ENCODE data around the gene TMEM144. TPM values are rescaled to one million over a fixed set of nuclear protein-coding genes. Genes with fewer than 3 reads are reported as not detected.
"Not testable (repeated sequence)": the region's sequence is repeated elsewhere in the genome, so short reads cannot be mapped to it uniquely, and the experiment has no call there.

The TMEM144 gene
- polyA plus RNA-seq, 3 donors from 2014 or later: 0.36 TPM; not detected in 1

- DNase-seq: no peak
- H3K27me3 Mint-ChIP-seq (ENCODE audit: low read depth in 3 of 3): no peaks in the 10 kb centered on the region
- H3K9me3 Mint-ChIP-seq: peaks cover 0 to 9% (median 0%) of the 10 kb centered on the region in 6 donors
- no peaks in the 10 kb centered on the region for H3K36me3 Mint-ChIP-seq
- no peak overlapping the region for H3K27ac Mint-ChIP-seq
- H3K4me1 Mint-ChIP-seq: no peaks in the 10 kb centered on the region
- no peak overlapping the region for H3K4me3 Mint-ChIP-seq
These were observed 67.3 kb downstream of the TMEM144 start for GRCh38 chr4:158277558-158277957.

GRCh38 chr4:158279052-158279451 lies 68.8 kb downstream of the TMEM144 start:
- not testable (repeated sequence) for H3K4me1 Mint-ChIP-seq; H3K36me3 Mint-ChIP-seq; DNase-seq; H3K4me3 Mint-ChIP-seq; H3K9me3 Mint-ChIP-seq; H3K27ac Mint-ChIP-seq; H3K27me3 Mint-ChIP-seq (ENCODE audit: low read depth in 3 of 3)

DNA sequence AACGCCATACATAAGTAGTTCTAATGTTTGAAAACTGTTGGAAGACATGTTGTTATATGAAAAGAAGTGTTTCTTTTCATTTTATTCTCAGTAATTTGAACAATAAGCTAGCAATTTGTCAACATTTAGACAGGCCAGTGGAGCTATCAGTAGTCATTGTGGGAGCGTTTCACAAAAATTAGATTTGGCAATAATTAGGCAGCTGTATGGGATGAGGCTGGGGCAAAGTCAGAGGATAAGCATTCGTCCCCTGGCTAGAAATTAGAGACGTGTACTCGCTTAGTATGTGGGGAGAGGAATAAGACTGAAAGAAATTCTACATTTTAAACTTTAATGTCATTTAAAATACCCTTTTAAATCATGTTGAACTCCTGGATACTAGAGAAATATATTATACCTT lies 70.6 kb downstream of the TMEM144 start:
- H3K27me3 Mint-ChIP-seq (ENCODE audit: low read depth in 3 of 3): peaks cover 0 to 3% (median 0%) of the 10 kb centered on the region in 3 donors

GRCh38 chr4:158282252-158282651 lies 72.0 kb downstream of the TMEM144 start:
- Mint-ChIP-seq H3K36me3 (no peaks in the 10 kb centered on the region), H3K4me1 (no peaks in the 10 kb centered on the region), H3K27me3 (ENCODE audit: low read depth in 3 of 3) (peaks cover 0 to 3% (median 0%) of the 10 kb centered on the region in 3 donors), H3K9me3 (peaks cover 0 to 9% (median 0%) of the 10 kb centered on the region in 6 donors), H3K4me3 (no peak overlapping the region), H3K27ac (no peak overlapping the region)
- DNase-seq: no peak

More for the DNA sequence above, 70.6 kb downstream of the TMEM144 start:
- Mint-ChIP-seq H3K4me1 (no peaks in the 10 kb centered on the region), H3K9me3 (peaks cover 0 to 9% (median 0%) of the 10 kb centered on the region in 6 donors), H3K4me3 (no peak overlapping the region), H3K36me3 (no peaks in the 10 kb centered on the region), H3K27ac (no peak overlapping the region)
- DNase-seq: no peak

DNA sequence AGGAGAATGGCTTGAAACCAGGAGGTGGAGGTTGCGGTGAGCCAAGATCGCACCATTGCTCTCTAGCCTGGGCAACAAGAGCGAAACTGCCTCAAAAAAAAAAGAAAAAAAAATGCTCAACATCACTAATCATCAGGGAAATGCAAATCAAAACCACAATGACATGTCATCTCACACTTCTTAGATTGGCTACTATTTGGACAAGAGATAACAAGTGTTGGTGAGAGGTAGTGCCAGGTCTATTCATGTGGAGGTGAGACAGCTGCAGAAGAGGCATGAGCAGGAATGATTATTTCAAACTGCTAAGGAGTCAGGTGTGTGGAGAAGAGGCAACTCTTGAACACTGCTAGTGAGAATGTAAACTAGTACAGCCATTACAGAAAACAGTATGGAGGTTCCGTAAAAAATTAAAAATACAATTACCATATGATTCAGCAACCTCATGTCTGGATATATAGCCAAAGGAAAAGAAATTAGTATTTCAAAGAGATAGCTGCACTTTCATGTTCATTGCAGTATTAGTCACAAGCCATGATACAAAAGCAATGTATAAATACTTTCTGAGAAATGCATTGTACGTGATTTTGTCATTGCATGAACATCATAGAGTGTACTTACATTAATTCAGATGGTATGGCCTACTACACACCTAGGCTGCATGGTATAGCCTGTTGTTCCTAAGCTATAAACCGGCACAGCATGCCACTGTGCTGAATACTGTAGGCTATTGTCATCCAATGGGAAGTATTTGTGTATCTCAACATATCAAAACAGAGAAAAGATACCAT lies 75.3 kb downstream of the TMEM144 start:
- peaks cover 0 to 8% (median under 1%) of the 10 kb centered on the region in 6 donors for H3K9me3 Mint-ChIP-seq
- no peaks in the 10 kb centered on the region for H3K36me3 Mint-ChIP-seq
- H3K4me1 Mint-ChIP-seq: no peaks in the 10 kb centered on the region
- H3K27ac Mint-ChIP-seq: no peak overlapping the region
- H3K4me3 Mint-ChIP-seq: no peak overlapping the region
- DNase-seq: no peak
- H3K27me3 Mint-ChIP-seq (ENCODE audit: low read depth in 3 of 3): peaks cover 0 to 3% (median 0%) of the 10 kb centered on the region in 3 donors

DNA sequence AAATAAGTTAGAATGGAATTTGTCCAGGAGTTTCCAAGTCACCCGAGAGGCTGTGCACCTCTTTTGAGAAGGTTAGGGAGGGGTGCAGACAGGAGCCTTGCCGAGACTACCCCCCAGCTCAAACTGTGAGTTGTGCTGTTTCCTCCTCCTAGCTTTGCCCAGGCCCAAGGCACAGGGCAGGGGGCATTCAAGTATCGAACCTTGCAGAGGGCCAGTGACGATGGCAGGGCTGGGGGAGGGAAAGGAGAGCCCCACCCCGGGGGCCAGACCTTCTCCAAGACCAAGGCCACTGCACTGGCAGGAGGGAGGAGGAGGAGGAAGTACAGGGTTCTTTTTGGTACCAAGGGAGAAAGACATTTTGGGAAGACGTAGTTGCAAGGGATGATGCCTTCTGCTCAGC lies 80.6 kb downstream of the TMEM144 start:
- H3K27ac Mint-ChIP-seq: no peak overlapping the region
- H3K36me3 Mint-ChIP-seq: peaks cover 0 to 3% (median 0%) of the 10 kb centered on the region in 3 donors
- H3K4me1 Mint-ChIP-seq: no peaks in the 10 kb centered on the region
- H3K4me3 Mint-ChIP-seq: no peak overlapping the region
- DNase-seq: no peak
- H3K9me3 Mint-ChIP-seq: peaks cover 0 to 11% (median 4%) of the 10 kb centered on the region in 6 donors
- H3K27me3 Mint-ChIP-seq (ENCODE audit: low read depth in 3 of 3): no peaks in the 10 kb centered on the region

- Mint-ChIP-seq H3K4me3 (no peak overlapping the region), H3K9me3 (peaks cover 0 to 11% (median 4%) of the 10 kb centered on the region in 6 donors), H3K27ac (no peak overlapping the region), H3K27me3 (ENCODE audit: low read depth in 3 of 3) (peaks cover 0 to 2% (median 0%) of the 10 kb centered on the region in 3 donors), H3K36me3 (peaks cover 0 to 3% (median 0%) of the 10 kb centered on the region in 3 donors), H3K4me1 (no peaks in the 10 kb centered on the region)
- no peak for DNase-seq
These were observed 81.2 kb downstream of the TMEM144 start for GRCh38 chr4:158291334-158292055.

GRCh38 chr4:158292156-158292555 lies 81.9 kb downstream of the TMEM144 start:
- H3K27me3 Mint-ChIP-seq (ENCODE audit: low read depth in 3 of 3): peaks cover 0 to 2% (median 0%) of the 10 kb centered on the region in 3 donors
- no peak overlapping the region for H3K4me3 Mint-ChIP-seq
- peaks cover 0 to 3% (median 0%) of the 10 kb centered on the region in 3 donors for H3K36me3 Mint-ChIP-seq
- H3K4me1 Mint-ChIP-seq: no peaks in the 10 kb centered on the region
- peaks cover 0 to 11% (median 4%) of the 10 kb centered on the region in 6 donors for H3K9me3 Mint-ChIP-seq
- H3K27ac Mint-ChIP-seq: no peak overlapping the region
- no peak for DNase-seq

- peaks cover 0 to 2% (median 0%) of the 10 kb centered on the region in 3 donors for H3K27me3 Mint-ChIP-seq (ENCODE audit: low read depth in 3 of 3)
- H3K4me3 Mint-ChIP-seq: no peak overlapping the region
- H3K27ac Mint-ChIP-seq: no peak overlapping the region
- H3K4me1 Mint-ChIP-seq: no peaks in the 10 kb centered on the region
- no peak for DNase-seq
- H3K9me3 Mint-ChIP-seq: peaks cover 0 to 13% (median 4%) of the 10 kb centered on the region in 6 donors
- H3K36me3 Mint-ChIP-seq: peaks cover 0 to 3% (median 0%) of the 10 kb centered on the region in 3 donors
These were observed 84.8 kb downstream of the TMEM144 start for GRCh38 chr4:158295053-158295452.

GRCh38 chr4:158297866-158298265 lies 87.6 kb downstream of the TMEM144 start:
- DNase-seq: no peak
- Mint-ChIP-seq H3K27me3 (ENCODE audit: low read depth in 3 of 3) (peaks cover 0 to 2% (median 2%) of the 10 kb centered on the region in 3 donors), H3K36me3 (no peaks in the 10 kb centered on the region), H3K9me3 (peaks cover 0 to 17% (median 0%) of the 10 kb centered on the region in 6 donors), H3K4me3 (no peak overlapping the region), H3K4me1 (no peaks in the 10 kb centered on the region), H3K27ac (no peak overlapping the region)

DNA sequence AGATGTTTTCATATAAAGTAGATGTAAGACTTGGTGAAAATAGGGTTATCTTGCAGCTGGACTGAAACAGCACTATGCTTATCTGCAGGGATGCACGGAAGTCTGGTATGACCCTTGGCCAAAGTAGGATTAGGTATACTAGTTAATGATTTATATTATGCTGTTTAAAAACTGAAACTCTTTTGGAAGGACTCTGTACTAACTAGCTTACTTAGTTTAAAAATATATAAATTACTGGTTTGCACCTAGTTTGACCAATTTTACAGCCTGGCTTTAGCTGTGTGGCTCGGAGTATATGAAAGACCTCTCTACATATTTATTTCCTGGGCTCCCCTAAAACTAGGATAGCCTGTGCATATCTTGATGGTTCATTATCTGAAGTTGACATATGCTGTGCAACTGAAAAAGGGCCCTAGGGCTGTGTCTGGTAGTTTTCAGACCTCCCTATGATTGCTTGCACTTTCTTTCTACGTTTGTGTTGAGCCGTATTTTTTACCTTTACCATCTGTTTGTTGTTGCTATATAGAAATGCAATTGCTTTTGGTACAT lies 89.2 kb downstream of the TMEM144 start:
- Mint-ChIP-seq H3K9me3 (peaks cover 0 to 20% (median 0%) of the 10 kb centered on the region in 6 donors), H3K4me1 (no peaks in the 10 kb centered on the region), H3K36me3 (no peaks in the 10 kb centered on the region), H3K27me3 (ENCODE audit: low read depth in 3 of 3) (peaks cover 0 to 2% (median 2%) of the 10 kb centered on the region in 3 donors), H3K27ac (no peak overlapping the region), H3K4me3 (no peak overlapping the region)
- no peak for DNase-seq

DNA sequence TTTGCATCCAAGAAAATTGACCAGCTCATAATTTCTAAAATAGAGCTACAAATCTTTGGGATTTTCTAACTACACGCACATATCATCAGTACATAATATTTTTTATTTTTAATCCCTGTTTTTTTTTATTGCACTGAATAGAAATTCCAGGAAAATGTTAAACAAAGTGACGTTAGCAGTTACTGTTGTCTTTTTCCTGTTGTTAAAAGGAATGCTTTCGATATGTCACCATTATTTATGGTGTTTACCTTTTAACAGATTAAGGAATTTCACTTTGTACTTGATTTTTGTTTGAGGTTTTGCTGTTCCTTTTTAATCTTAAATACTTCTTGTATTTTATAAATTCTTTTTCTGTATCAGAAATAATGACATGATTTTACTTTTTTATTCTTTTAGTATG lies 89.7 kb downstream of the TMEM144 start:
- no peak overlapping the region for H3K27ac Mint-ChIP-seq
- no peaks in the 10 kb centered on the region for H3K36me3 Mint-ChIP-seq
- DNase-seq: no peak
- H3K4me1 Mint-ChIP-seq: no peaks in the 10 kb centered on the region
- no peak overlapping the region for H3K4me3 Mint-ChIP-seq
- peaks cover 0 to 2% (median 2%) of the 10 kb centered on the region in 3 donors for H3K27me3 Mint-ChIP-seq (ENCODE audit: low read depth in 3 of 3)
- H3K9me3 Mint-ChIP-seq: peaks cover 0 to 19% (median 0%) of the 10 kb centered on the region in 6 donors

DNA sequence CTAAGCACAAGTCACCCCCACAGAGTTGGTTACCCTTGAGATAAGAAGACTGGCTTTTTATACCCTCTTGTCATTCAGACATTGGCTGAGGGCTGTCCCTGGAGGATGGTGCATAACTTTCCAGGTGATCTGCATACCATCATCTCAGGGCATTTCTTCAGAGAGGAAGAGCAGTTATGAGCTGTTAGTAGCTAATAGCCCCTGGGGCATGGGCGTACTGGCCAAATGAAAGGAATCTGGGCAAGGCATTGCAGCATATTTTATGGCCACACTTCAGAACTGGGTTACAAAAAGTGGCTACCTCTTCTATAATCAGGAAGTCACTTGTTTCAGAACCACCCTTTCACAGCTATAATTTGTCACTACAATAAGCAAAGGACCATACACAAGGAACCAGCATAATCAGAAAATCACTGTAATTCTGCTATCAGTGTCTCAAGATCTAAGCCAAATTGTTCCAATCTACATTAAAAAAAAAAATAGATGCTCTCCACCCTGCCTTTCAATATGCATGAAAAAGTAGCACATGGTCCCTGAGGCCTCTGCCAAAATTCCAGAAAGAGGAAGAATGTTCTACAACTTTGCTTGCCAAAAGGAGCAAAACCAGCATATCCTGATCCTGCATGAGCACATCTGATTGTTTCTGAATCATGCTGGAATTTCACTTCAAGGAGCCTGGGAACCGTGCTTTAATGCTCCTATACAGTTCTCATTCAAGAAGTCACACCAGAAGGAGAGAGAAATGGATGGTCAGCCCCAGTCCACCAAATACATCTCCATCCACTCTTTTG lies 92.0 kb downstream of the TMEM144 start:
- no peak for DNase-seq
- Mint-ChIP-seq H3K27ac (no peak overlapping the region), H3K9me3 (peaks cover 0 to 12% (median under 1%) of the 10 kb centered on the region in 6 donors), H3K27me3 (ENCODE audit: low read depth in 3 of 3) (peaks cover 0 to 2% (median 0%) of the 10 kb centered on the region in 3 donors), H3K36me3 (no peaks in the 10 kb centered on the region), H3K4me3 (no peak overlapping the region), H3K4me1 (no peaks in the 10 kb centered on the region)
